Measurements from ENCODE around the gene TAB2. TPM values are rescaled to one million over a fixed set of nuclear protein-coding genes. Genes with fewer than 3 reads are reported as not detected.

Gene TAB2
- total RNA-seq, 1 donor from 2014 or later, result 65.8 TPM

DNA sequence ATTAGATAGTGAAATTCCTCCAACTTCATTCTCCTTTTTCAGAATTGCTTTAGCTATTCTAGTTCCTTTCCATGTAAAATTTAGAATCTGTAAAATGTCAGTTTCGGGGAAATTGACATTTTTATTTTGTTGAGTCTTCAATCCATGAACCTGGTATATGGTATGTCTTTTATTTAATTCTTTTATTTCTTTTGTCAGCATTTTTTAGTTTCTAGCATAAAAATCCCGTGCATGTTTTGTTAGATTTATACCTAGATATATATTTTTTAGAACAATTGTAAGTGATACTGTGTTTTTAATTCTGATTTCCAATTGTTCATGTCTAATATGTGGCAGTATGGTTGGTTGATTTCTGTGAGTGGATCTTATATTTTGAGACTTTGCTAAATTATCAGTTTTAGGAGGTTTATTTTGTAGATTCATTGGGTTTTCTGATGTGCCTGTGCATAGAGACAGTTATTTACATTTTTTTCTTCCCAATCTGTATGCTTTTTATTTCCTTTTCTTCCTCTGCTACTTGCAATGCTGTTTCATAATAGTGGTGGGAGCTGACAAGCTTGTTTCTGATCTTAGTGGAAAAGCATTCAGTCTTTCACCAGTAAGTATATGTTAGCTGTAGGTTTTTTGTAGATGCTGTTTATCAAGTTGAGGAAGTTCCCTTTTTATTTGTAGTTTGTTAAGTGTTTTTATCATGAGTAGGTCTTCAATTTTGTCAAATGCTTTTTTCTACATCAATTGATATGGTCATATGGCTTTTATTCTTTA, 13.7 kb downstream of the TAB2 start:
- ATAC-seq (no peak), DNase-seq (no peak)
- intact Hi-C loops (cut with DNase I), result no loop called here
- Histone ChIP-seq H3K27ac (no peak overlapping the region), H3K4me1 (peaks cover 63% of the 10 kb centered on the region), H3K9me3 (no peaks in the 10 kb centered on the region), H3K27me3 (no peaks in the 10 kb centered on the region), H3K4me3 (no peak overlapping the region), H3K36me3 (no peaks in the 10 kb centered on the region)
- TF ChIP-seq, protein P1, sequence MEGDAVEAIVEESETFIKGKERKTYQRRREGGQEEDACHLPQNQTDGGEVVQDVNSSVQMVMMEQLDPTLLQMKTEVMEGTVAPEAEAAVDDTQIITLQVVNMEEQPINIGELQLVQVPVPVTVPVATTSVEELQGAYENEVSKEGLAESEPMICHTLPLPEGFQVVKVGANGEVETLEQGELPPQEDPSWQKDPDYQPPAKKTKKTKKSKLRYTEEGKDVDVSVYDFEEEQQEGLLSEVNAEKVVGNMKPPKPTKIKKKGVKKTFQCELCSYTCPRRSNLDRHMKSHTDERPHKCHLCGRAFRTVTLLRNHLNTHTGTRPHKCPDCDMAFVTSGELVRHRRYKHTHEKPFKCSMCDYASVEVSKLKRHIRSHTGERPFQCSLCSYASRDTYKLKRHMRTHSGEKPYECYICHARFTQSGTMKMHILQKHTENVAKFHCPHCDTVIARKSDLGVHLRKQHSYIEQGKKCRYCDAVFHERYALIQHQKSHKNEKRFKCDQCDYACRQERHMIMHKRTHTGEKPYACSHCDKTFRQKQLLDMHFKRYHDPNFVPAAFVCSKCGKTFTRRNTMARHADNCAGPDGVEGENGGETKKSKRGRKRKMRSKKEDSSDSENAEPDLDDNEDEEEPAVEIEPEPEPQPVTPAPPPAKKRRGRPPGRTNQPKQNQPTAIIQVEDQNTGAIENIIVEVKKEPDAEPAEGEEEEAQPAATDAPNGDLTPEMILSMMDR (IDR thresholded peaks at IDR 0.05), result no peak

GRCh38 chr6:149331871-149332270, 14.4 kb downstream of the TAB2 start:
- Histone ChIP-seq H3K4me3 (no peak overlapping the region), H3K9me3 (no peaks in the 10 kb centered on the region), H3K27me3 (no peaks in the 10 kb centered on the region), H3K4me1 (peaks cover 69% of the 10 kb centered on the region), H3K36me3 (no peaks in the 10 kb centered on the region), H3K27ac (no peak overlapping the region)
- ATAC-seq, result no peak
- TF ChIP-seq, protein P1 (IDR thresholded peaks at IDR 0.05), result no peak
- intact Hi-C loops (cut with DNase I), result no loop called here
- no peak for DNase-seq

DNA sequence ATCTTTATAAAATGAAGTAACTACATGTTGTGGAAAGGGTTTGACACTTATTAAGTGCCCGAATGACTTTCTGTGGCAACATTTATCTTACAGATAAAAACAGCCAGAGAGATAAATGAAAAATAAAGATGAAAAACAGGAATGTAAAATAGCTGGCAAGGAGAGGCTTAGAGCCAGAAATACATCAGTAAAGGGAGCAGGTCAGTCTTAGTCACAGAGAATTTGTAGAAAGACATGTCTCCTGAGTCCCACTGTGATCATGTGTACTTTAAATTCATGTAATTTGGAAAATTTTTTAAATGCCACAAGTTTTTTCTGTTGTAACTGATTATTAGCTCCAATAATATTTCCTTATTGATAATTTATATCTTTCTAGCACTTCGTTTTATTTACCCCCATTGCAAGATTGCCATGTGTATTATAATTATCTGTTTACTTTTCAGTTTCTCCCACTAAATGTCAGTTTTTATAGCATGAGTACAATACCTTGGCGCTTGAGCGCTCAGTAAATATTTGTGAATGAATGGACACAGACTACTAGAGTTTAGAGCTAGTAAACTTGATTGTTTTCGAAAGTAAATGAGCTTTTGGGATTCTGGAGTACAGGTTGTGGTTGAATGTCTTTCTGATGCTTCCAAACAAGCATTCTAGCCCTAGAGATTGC, 15.2 kb downstream of the TAB2 start:
- Histone ChIP-seq H3K36me3 (no peaks in the 10 kb centered on the region), H3K4me1 (peaks cover 78% of the 10 kb centered on the region), H3K9me3 (no peaks in the 10 kb centered on the region), H3K4me3 (no peak overlapping the region), H3K27me3 (no peaks in the 10 kb centered on the region), H3K27ac (no peak overlapping the region)
- ATAC-seq (no peak), DNase-seq (no peak)
- TF ChIP-seq, protein P1 (IDR thresholded peaks at IDR 0.05), result no peak
- intact Hi-C loops (cut with DNase I), result no loop called here

DNA sequence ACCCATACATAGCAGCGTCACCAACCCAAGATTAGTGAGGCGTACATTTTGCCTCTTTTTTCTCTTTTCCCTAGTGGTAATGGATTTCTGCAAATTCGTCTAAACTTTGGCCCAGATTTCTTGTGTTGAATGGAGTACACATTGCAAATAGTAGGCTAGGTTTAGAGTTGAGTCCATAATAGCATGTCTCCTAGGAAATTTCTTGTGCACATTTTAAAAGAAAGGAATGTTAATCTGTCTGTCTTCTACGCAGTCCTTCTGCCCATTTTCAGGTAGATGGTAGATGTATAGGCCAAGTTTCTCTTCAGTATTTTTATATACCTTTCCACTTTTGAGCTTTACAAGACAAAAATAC, 15.7 kb downstream of the TAB2 start:
- no peak overlapping the region for H3K4me3 ChIP-seq
- intact Hi-C loops (cut with DNase I), result no loop called here
- H3K9me3 ChIP-seq, result no peaks in the 10 kb centered on the region
- no peaks in the 10 kb centered on the region for H3K27me3 ChIP-seq
- ATAC-seq, result no peak
- peaks cover 79% of the 10 kb centered on the region for H3K4me1 ChIP-seq
- H3K36me3 ChIP-seq, result no peaks in the 10 kb centered on the region
- no peak overlapping the region for H3K27ac ChIP-seq
- TF ChIP-seq, protein P1 (IDR thresholded peaks at IDR 0.05), result no peak
- no peak for DNase-seq

DNA sequence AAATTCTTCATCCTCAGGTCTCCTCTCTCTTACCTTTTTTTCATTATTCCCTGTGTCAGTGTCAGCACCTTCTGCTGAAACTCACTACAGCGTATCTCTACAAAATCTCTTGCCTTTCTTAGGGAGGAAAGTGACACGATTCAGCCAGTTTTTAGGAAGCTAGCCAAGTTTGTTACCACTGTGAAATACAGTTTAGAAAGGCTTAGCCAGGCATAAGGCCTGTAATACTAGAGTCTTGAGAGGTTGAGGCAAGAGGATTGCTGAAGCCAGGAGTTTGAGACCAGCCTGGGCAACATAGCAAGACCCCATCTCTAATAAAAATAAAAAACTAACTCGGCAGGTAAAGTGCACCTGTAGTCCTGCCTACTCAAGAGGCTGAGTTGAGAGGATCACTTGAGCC, 16.7 kb downstream of the TAB2 start:
- Histone ChIP-seq H3K9me3 (no peaks in the 10 kb centered on the region), H3K4me3 (no peak overlapping the region), H3K36me3 (no peaks in the 10 kb centered on the region), H3K27ac (no peak overlapping the region), H3K4me1 (peaks cover 75% of the 10 kb centered on the region), H3K27me3 (no peaks in the 10 kb centered on the region)
- DNase-seq, result no peak
- TF ChIP-seq, protein P1 (IDR thresholded peaks at IDR 0.05), result no peak
- intact Hi-C loops (cut with DNase I), result no loop called here
- no peak for ATAC-seq

Measured in upper lobe of right lung (tissue), 1 donor.